SK-N-MC (cell line): ENCODE measurements around the gene SLC27A1.
"Not testable (repeated sequence)": the region's sequence is repeated elsewhere in the genome, so short reads cannot be mapped to it uniquely, and the experiment has no call there.

Experiments
- DNase-seq: peaks from one replicate; pipeline ENCODE4 v3.0.0-alpha.2; 2011; ENCODE audit warnings: low read depth, low spot score
- H3K27ac ChIP-seq: fragments of 200-600 bp; sonication (generic); 2 replicates; pipeline ENCODE4 v1.5.1; 2016; ENCODE audit warnings: mixed run types
- H3K36me3 ChIP-seq: fragments of 200-600 bp; sonication (generic); 2 replicates; pipeline ENCODE4 v1.6.1; 2017; ENCODE audit warnings: antibody characterized with exemption, low read length, mixed read lengths; ENCODE audit not compliant: insufficient read depth
- H3K4me3 ChIP-seq: fragments of 200-600 bp; sonication (generic); 2 replicates; pipeline ENCODE4 v1.5.1; 2016
- H3K9ac ChIP-seq: fragments of 200-600 bp; sonication (generic); 2 replicates; pipeline ENCODE4 v1.8.0; 2017; ENCODE audit warnings: mixed run types, mixed read lengths; ENCODE audit not compliant: insufficient read length
- H3K9me3 ChIP-seq: fragments of 200-600 bp; sonication (generic); 2 replicates; pipeline ENCODE4 v1.6.1; 2017; ENCODE audit warnings: low read depth, mild to moderate bottlenecking, antibody characterized with exemption, low read length, moderate library complexity, mixed read lengths
- EZH2 ChIP-seq: fragments of 200-600 bp; sonication (generic); IDR thresholded peaks from one replicate; pipeline ENCODE4 v1.6.1; 2017; ENCODE audit warnings: antibody characterized with exemption
- FOXP2 ChIP-seq: optimal IDR thresholded peaks from 2 replicates; pipeline ENCODE3; 2011; ENCODE audit warnings: mild to moderate bottlenecking, moderate library complexity; ENCODE audit not compliant: insufficient read depth; ENCODE audit errors: extremely low read length, control extremely low read depth
- POLR2AphosphoS5 ChIP-seq: IDR thresholded peaks from 2 replicates; pipeline ENCODE4 v1.6.1; 2012; ENCODE audit warnings: mild to moderate bottlenecking, low read depth, low read length, borderline replicate concordance

The SLC27A1 gene

GRCh38 chr19:17499648-17500446 is 29.5 kb downstream of the SLC27A1 start:
- TF ChIP-seq FOXP2 (no peak), EZH2 (no peak), POLR2AphosphoS5 (no peak)
- Histone ChIP-seq H3K27ac (peak overlapping the region; percentile 82), H3K9me3 (no peaks in the 10 kb centered on the region), H3K36me3 (no peaks in the 10 kb centered on the region), H3K9ac (peak overlapping the region; percentile 21), H3K4me3 (no peak overlapping the region)
- no peak for DNase-seq

GRCh38 chr19:17500447-17501198 is 30.3 kb downstream of the SLC27A1 start:
- no peak overlapping the region for H3K4me3 ChIP-seq
- TF ChIP-seq EZH2 (no peak), POLR2AphosphoS5 (no peak), FOXP2 (no peak)
- H3K9ac ChIP-seq: peak overlapping the region; percentile 21
- peak overlapping the region; percentile 82; the same call in 1 of the 2 replicates for H3K27ac ChIP-seq
- H3K36me3 ChIP-seq: no peaks in the 10 kb centered on the region
- H3K9me3 ChIP-seq: no peaks in the 10 kb centered on the region
- DNase-seq: no peak

- TF ChIP-seq FOXP2: no peak
- TF ChIP-seq POLR2AphosphoS5: no peak
- no peak overlapping the region for H3K27ac ChIP-seq
- no peaks in the 10 kb centered on the region for H3K36me3 ChIP-seq
- H3K4me3 ChIP-seq: no peak overlapping the region
- no peaks in the 10 kb centered on the region for H3K9me3 ChIP-seq
- no peak overlapping the region for H3K9ac ChIP-seq
- DNase-seq: no peak
Observed at GRCh38 chr19:17503240-17503639, 32.9 kb downstream of the SLC27A1 start.

GRCh38 chr19:17504030-17504429 is 33.7 kb downstream of the SLC27A1 start:
- Histone ChIP-seq H3K9ac (no peak overlapping the region), H3K9me3 (no peaks in the 10 kb centered on the region), H3K36me3 (no peaks in the 10 kb centered on the region), H3K4me3 (no peak overlapping the region), H3K27ac (no peak overlapping the region)
- TF ChIP-seq EZH2 (no peak), POLR2AphosphoS5 (no peak)
- no peak for DNase-seq

- Histone ChIP-seq H3K36me3 (no peaks in the 10 kb centered on the region), H3K4me3 (no peak overlapping the region), H3K27ac (no peak overlapping the region), H3K9ac (no peak overlapping the region), H3K9me3 (no peaks in the 10 kb centered on the region)
- TF ChIP-seq EZH2: no peak
- TF ChIP-seq FOXP2: no peak
- TF ChIP-seq POLR2AphosphoS5: no peak
- no peak for DNase-seq
Observed at GRCh38 chr19:17504456-17504855, 34.1 kb downstream of the SLC27A1 start.

- no peaks in the 10 kb centered on the region for H3K36me3 ChIP-seq
- no peak overlapping the region for H3K4me3 ChIP-seq
- no peak for TF ChIP-seq FOXP2
- no peak for TF ChIP-seq EZH2
- TF ChIP-seq POLR2AphosphoS5: no peak
- no peak for DNase-seq
- no peaks in the 10 kb centered on the region for H3K9me3 ChIP-seq
- no peak overlapping the region for H3K9ac ChIP-seq
- H3K27ac ChIP-seq: no peak overlapping the region
Observed at GRCh38 chr19:17505223-17505622, 34.9 kb downstream of the SLC27A1 start.

- TF ChIP-seq FOXP2: no peak
- no peak for TF ChIP-seq POLR2AphosphoS5
- TF ChIP-seq EZH2: no peak
- no peak overlapping the region for H3K9ac ChIP-seq
- no peaks in the 10 kb centered on the region for H3K36me3 ChIP-seq
- H3K4me3 ChIP-seq: no peak overlapping the region
- no peaks in the 10 kb centered on the region for H3K9me3 ChIP-seq
- no peak for DNase-seq
- H3K27ac ChIP-seq: no peak overlapping the region
Observed at GRCh38 chr19:17506745-17507144, 36.4 kb downstream of the SLC27A1 start.

- not testable (repeated sequence) for H3K9ac ChIP-seq, DNase-seq, H3K9me3 ChIP-seq, H3K36me3 ChIP-seq, H3K4me3 ChIP-seq, H3K27ac ChIP-seq
Observed at GRCh38 chr19:17508558-17508933, 38.2 kb downstream of the SLC27A1 start.
